ENCODE results near the gene SLC46A3. TPM values are rescaled to one million over a fixed set of nuclear protein-coding genes. Genes with fewer than 3 reads are reported as not detected.
A peak's percentile ranks its signal among the peaks of the same experiment; 100 is the strongest.

Gene SLC46A3
- total RNA-seq, 6 experiments from 2014 or later, result 2.2 to 4.3 (median 2.8) TPM

- H3K27me3 Mint-ChIP-seq (ENCODE audit: insufficient read depth), result no peaks in the 10 kb centered on the region
- peak; percentile 48 for DNase-seq
- no peaks in the 10 kb centered on the region for H3K9me3 Mint-ChIP-seq
- H3K27ac Mint-ChIP-seq, result peak overlapping the region; percentile 86
- H3K36me3 Mint-ChIP-seq (ENCODE audit: low read depth), result peaks cover 49% of the 10 kb centered on the region
- H3K4me3 Mint-ChIP-seq, result peak overlapping the region; percentile 87
- no peak for TF ChIP-seq CTCF (IDR thresholded peaks at IDR 0.05)
- H3K4me1 Mint-ChIP-seq (ENCODE audit: low read depth), result peaks cover 67% of the 10 kb centered on the region
Measured at GRCh38 chr13:28659621-28659970, 59.2 kb downstream of the SLC46A3 start.

DNA sequence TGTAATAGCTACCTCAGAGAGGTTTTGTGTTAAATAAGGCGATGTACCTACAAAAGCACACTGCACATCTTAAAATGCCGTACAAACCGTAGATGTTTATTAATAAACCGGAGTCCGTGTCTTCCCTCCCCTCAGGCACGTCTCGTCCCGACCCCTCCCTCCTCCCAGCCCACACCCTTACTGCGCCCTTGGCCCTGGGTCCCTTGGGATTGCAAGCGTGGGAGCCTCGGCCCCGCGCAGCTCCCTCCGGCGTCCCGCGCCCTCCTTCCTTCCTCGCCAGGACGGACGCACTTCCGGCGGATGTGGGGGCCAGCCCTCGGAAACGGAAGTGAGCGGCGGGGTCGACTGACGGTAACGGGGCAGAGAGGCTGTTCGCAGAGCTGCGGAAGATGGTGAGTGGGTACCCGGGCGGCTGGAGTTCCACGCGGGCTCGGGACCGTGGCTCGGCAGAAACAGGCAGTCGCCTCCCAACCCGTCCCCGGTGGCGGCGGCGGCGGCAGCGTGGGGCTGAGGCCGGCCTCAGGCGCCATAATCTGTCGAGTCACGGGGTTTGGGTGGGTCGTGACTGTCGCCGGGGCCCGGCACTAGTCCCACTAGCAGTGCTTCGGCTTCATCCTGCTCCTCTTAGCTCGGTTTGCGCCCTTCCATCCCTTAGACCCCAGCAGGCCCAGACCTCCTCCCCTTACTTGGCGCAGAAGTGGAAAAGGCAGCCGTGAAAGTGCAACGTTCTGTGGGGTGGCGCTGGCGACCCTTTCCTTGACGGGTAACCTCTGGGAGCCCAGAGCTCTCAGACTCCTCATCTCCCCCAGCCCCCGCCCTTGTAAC, 59.8 kb downstream of the SLC46A3 start, which contains the start of gene POMP:
TSS of gene POMP (plus strand) at position 335 of the 825 bp plus-strand sequence. CDS start at position 390, 55 bp downstream.
- H3K27me3 Mint-ChIP-seq (ENCODE audit: insufficient read depth), result no peaks in the 10 kb centered on the region
- peaks cover 67% of the 10 kb centered on the region for H3K4me1 Mint-ChIP-seq (ENCODE audit: low read depth)
- H3K4me3 Mint-ChIP-seq, result peak within 1 kb of the TSS; percentile 87
- H3K9me3 Mint-ChIP-seq, result no peaks in the 10 kb centered on the region
- no peak for TF ChIP-seq CTCF (IDR thresholded peaks at IDR 0.05)
- peaks cover 47% of the 10 kb centered on the region for H3K36me3 Mint-ChIP-seq (ENCODE audit: low read depth)
- peak within 1 kb of the TSS; percentile 86 for H3K27ac Mint-ChIP-seq
- DNase-seq, result peak; percentile 84

DNA sequence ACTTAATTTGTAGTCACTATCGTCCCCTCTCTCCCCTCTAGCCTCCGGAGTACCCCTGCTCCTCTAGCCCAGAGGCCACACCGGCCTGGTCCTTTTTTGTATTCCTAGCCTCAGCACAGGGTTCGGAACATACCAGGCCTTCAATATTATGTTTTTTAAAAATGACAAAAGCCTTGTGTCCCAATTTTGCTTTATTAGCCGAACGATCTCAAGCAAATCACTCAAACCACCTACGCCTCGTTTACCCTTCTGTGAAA, 60.3 kb downstream of the SLC46A3 start:
- H3K4me3 Mint-ChIP-seq, result peak overlapping the region; percentile 87
- peak overlapping the region; percentile 86 for H3K27ac Mint-ChIP-seq
- no peak for DNase-seq
- peaks cover 67% of the 10 kb centered on the region for H3K4me1 Mint-ChIP-seq (ENCODE audit: low read depth)
- no peaks in the 10 kb centered on the region for H3K9me3 Mint-ChIP-seq
- H3K27me3 Mint-ChIP-seq (ENCODE audit: insufficient read depth), result no peaks in the 10 kb centered on the region
- TF ChIP-seq CTCF (IDR thresholded peaks at IDR 0.05), result no peak
- H3K36me3 Mint-ChIP-seq (ENCODE audit: low read depth), result peaks cover 47% of the 10 kb centered on the region

GRCh38 chr13:28657784-28658538, 60.8 kb downstream of the SLC46A3 start:
- Mint-ChIP-seq H3K27ac (peak overlapping the region; percentile 86), H3K4me1 (ENCODE audit: low read depth) (peaks cover 70% of the 10 kb centered on the region), H3K27me3 (ENCODE audit: insufficient read depth) (no peaks in the 10 kb centered on the region), H3K9me3 (no peaks in the 10 kb centered on the region), H3K36me3 (ENCODE audit: low read depth) (peaks cover 48% of the 10 kb centered on the region), H3K4me3 (peak overlapping the region; percentile 87)
- peak; percentile 16 for DNase-seq
- peak; percentile 53 for TF ChIP-seq CTCF (IDR thresholded peaks at IDR 0.05)

DNA sequence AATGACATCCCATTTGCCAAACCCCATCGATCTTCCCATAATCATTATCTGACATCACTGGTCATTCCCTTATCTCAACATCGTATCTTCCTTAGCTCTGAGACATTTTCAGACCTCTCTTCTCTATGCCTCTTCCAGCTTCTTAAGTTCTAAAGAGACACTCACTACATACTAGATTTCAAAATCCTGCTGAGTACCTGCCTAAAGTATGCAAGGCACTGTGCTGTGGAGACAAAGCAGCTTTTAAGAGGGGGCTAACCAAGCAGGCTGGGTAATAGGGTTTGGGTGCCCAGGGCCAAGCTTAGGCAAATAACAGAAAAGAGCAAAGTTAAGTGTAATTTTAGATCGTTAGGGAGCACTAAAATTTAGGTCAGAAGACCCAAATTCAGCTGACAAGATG, 63.2 kb downstream of the SLC46A3 start:
- DNase-seq, result peak; percentile 66
- peak overlapping the region; percentile 76 for H3K4me3 Mint-ChIP-seq

More for the DNA sequence above, 63.2 kb downstream of the SLC46A3 start:
- Mint-ChIP-seq H3K9me3 (no peaks in the 10 kb centered on the region), H3K27ac (peak overlapping the region; percentile 86), H3K4me1 (ENCODE audit: low read depth) (peaks cover 71% of the 10 kb centered on the region), H3K36me3 (ENCODE audit: low read depth) (peaks cover 45% of the 10 kb centered on the region), H3K27me3 (ENCODE audit: insufficient read depth) (no peaks in the 10 kb centered on the region)
- no peak for TF ChIP-seq CTCF (IDR thresholded peaks at IDR 0.05)

Data from HFFc6 (cell line).